ENCODE measurements around the gene SRRM1. TPM values are rescaled to one million over a fixed set of nuclear protein-coding genes. Genes with fewer than 3 reads are reported as not detected.

SRRM1 gene
- total and polyA plus RNA-seq, 2 of the 8 experiments (the other 6 are each of a cell fraction or from before 2014, with no cell fraction given): 77.1 to 255 TPM

DNA sequence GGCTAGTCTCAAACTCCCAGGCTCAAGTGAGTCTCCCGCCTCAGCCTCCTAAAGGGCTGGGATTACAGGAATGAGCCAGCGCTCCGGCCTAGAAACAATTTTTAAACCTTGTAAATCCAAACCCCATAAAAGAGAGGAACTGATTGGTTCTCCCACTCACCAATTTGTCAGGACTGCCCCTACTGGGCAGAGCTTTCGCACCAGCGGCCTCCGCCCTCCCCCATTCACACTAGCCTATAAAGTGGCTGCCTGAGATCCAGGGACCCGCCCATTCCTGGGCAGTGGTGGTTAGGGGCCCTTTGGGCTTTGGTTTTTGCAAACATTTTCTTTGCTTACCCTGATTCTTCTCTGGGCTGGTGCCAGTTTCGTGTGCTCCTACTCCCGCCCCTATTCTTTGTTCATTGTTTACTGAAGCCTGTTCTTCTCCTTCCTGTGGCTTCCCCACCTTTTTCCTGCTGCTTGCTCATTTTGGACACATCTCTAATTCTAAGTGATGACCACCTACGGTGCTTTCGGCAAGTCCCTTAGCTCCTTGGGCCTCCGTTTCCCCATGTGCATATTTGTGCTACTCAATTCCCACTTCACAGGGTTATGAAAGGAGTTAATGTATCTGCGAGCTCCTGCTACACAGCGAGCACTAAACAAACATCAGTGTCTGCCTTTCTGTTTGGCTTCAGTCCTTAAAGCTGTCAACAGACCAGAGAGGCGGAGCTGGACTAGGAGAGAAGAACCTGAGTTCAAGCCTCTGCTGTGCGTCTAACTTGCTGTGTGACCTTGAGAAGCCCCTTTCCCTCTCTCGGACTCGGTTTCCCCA lies 62.4 kb downstream of the SRRM1 start:
- no peak overlapping the region for H4K91ac ChIP-seq (replicated peaks; ENCODE audit: insufficient read length, low read length)
- H3K9me3 ChIP-seq (ENCODE audit: insufficient read depth in 2 of 2, low read depth in 1 of 2, low read length in 1 of 2): no peaks in the 10 kb centered on the region
- no peaks in the 10 kb centered on the region for H3K79me2 ChIP-seq (ENCODE audit: control insufficient read depth in 1 of 2, insufficient read depth in 2 of 2, low read length in 2 of 2)
- H2AK5ac ChIP-seq (ENCODE audit: low read depth, low read length): no peak overlapping the region
- no peak overlapping the region for H3K4me3 ChIP-seq (ENCODE audit: extremely low read depth in 1 of 4, insufficient read depth in 2 of 4, low read depth in 3 of 4, low read length in 4 of 4)
- H3K56ac ChIP-seq (replicated peaks; ENCODE audit: insufficient read length, low read depth, low read length): no peak overlapping the region
- peak overlapping the region; percentile 66 for H2AFZ ChIP-seq (ENCODE audit: low read length)
- H3K4me1 ChIP-seq (replicated peaks in 1 of 4; ENCODE audit: control insufficient read depth in 3 of 4, insufficient read depth in 4 of 4, low read length in 3 of 4): peaks cover 6 to 12% (median 9%) of the 10 kb centered on the region in 4 experiments; a peak in 5 of 7 replicates
- no peaks in the 10 kb centered on the region for H3K79me1 ChIP-seq (ENCODE audit: low read depth, low read length)
- peak overlapping the region; percentile 86 for H3K4ac ChIP-seq (replicated peaks; ENCODE audit: insufficient read length, low read depth, low read length)
- H3K9ac ChIP-seq (replicated peaks in 1 of 4; ENCODE audit: extremely low read depth in 1 of 4, low read depth in 3 of 4, low read length in 3 of 4): no peak overlapping the region
- H3K18ac ChIP-seq (ENCODE audit: extremely low read depth, low read length): peak overlapping the region; percentile 78
- H3K27ac ChIP-seq (ENCODE audit: low read depth, low read length): no peak overlapping the region
- DNase-seq (ENCODE audit: low read depth in 1 of 2, low spot score in 2 of 2) (peak; percentile 61 to 82), FAIRE-seq (peak; percentile 78)
- H3K23me2 ChIP-seq (ENCODE audit: low read depth, low read length): no peaks in the 10 kb centered on the region
- POLR2A ChIA-PET (ENCODE audit: partially characterized antibody): interaction anchor here (0.7 to 2.5 kb wide), 9 partner anchors 8 to 63 kb away, joined by 3 to 16 read pairs (median 3); partner anchors contain the start of gene CLIC4
- peak overlapping the region; percentile 30 to 48; a peak in 2 of 4 replicates for H3K4me2 ChIP-seq (ENCODE audit: insufficient read depth in 1 of 2, low read depth in 2 of 2, low read length in 2 of 2)
- no peak overlapping the region for H4K8ac ChIP-seq (ENCODE audit: extremely low read depth, insufficient read depth, low read length)
- no peak overlapping the region for H2BK15ac ChIP-seq (ENCODE audit: low read length)
- no peaks in the 10 kb centered on the region for H4K20me1 ChIP-seq (replicated peaks in 1 of 2; ENCODE audit: control insufficient read depth in 1 of 2, insufficient read depth in 2 of 2, low read length in 2 of 2)
- CTCF ChIA-PET (ENCODE audit: partially characterized antibody): interaction anchor here (0.6 to 2.1 kb wide), 6 partner anchors 11 to 38 kb away, joined by 3 to 6 read pairs (median 3); no protein-coding TSS in a partner anchor
- no peak overlapping the region for H3K14ac ChIP-seq (ENCODE audit: insufficient read length)
- WGBS, 2 experiments (ENCODE audit: extremely low coverage in 1 of 2, insufficient coverage in 1 of 2, insufficient read length in 1 of 2, insufficient replicate concordance in 2 of 2, low coverage in 1 of 2, low lambda C conversion rate in 2 of 2, missing lambda C conversion rate in 1 of 2): 66% methylated on average over 18 of the region's 18 CpGs; no CpG with 5 or more reads in 1 of the 2 experiments
- no peak overlapping the region for H2BK20ac ChIP-seq (ENCODE audit: low read length)
- no peaks in the 10 kb centered on the region for H3K36me3 ChIP-seq (ENCODE audit: control insufficient read depth in 2 of 4, insufficient read depth in 4 of 4, low read length in 3 of 4)
- no peak overlapping the region for H3K23ac ChIP-seq (ENCODE audit: insufficient read length)
- no peaks in the 10 kb centered on the region for H3K27me3 ChIP-seq (replicated peaks in 1 of 4; ENCODE audit: control insufficient read depth in 3 of 4, extremely low read depth in 1 of 4, insufficient read depth in 3 of 4, low read length in 3 of 4)
- H2BK120ac ChIP-seq (replicated peaks; ENCODE audit: low read depth, low read length): peak overlapping the region; percentile 36
- H2BK5ac ChIP-seq (ENCODE audit: low read depth, low read length): peak overlapping the region; percentile 3; the same call in 1 of the 2 replicates
- no peak overlapping the region for H4K5ac ChIP-seq (ENCODE audit: insufficient read length, low read depth, low read length)
- H2BK12ac ChIP-seq (ENCODE audit: low read depth, low read length): no peak overlapping the region
- TF ChIP-seq MAX (IDR thresholded peaks at IDR 0.05) (no peak), SP1 (IDR thresholded peaks at IDR 0.05; ENCODE audit: low read depth, low read length) (peak; percentile 92), TBP (IDR thresholded peaks at IDR 0.05; ENCODE audit: low read depth, low read length) (peak; percentile 26; the same call in 1 of the 2 replicates), BACH1 (IDR thresholded peaks at IDR 0.05; ENCODE audit: low read length) (0 out of 2 replicates have a peak, but pooled peaks have one; percentile 61), EP300 (IDR thresholded peaks at IDR 0.05; ENCODE audit: borderline replicate concordance in 1 of 2, low read depth in 2 of 2, low read length in 2 of 2) (no peak), SP4 (IDR thresholded peaks at IDR 0.05; ENCODE audit: low read length) (0 out of 2 replicates have a peak, but pooled peaks have one; percentile 28), RAD21 (IDR thresholded peaks at IDR 0.05 in 1 of 2, conservative IDR thresholded peaks at IDR 0.05 in 1 of 2; ENCODE audit: low read depth in 2 of 2, low read length in 2 of 2) (no peak), RXRA (IDR thresholded peaks at IDR 0.05; ENCODE audit: insufficient read depth, low read depth, low read length) (no peak), CHD2 (IDR thresholded peaks at IDR 0.05; ENCODE audit: low read length) (peak; percentile 66), POLR2A (IDR thresholded peaks at IDR 0.05; ENCODE audit: control extremely low read depth in 1 of 2, low read depth in 2 of 2, low read length in 2 of 2) (0 out of 3 replicates have a peak, but pooled peaks of 1 of the 2 experiments have one; percentile 19), KDM1A (IDR thresholded peaks at IDR 0.05; ENCODE audit: borderline replicate concordance, low read length) (peak; percentile 66), TAF1 (IDR thresholded peaks at IDR 0.05; ENCODE audit: low read depth, low read length) (peak; percentile 61)

Measured in H1 (cell line).